Epithelial cell of proximal tubule (primary cell): Measurements from ENCODE around the gene APCS. TPM values are rescaled to one million over a fixed set of nuclear protein-coding genes. Genes with fewer than 3 reads are reported as not detected.

ENCODE experiments used
- DNase-seq: peaks from one replicate; pipeline ENCODE4 v3.0.0-alpha.2; 2011; ENCODE audit warnings: low read depth
- H3K4me3 ChIP-seq: 2 replicates; pipeline ENCODE4 v1.5.1; 2011; ENCODE audit warnings: low read depth, mild to moderate bottlenecking, low read length
- CTCF ChIP-seq: conservative IDR thresholded peaks from 2 replicates; pipeline ENCODE4 v1.5.1; 2012; ENCODE audit warnings: low read depth, mild to moderate bottlenecking, low read length
- total RNA-seq: library from RNA; depleted of rRNA; stranded (reverse); fragments of >200 nt; gene quantifications from 2 replicates; pipeline ENCODE4 v1.2.3, GENCODE V29; 2015

Gene APCS
- total RNA-seq, 1 donor from 2014 or later = not detected

DNA sequence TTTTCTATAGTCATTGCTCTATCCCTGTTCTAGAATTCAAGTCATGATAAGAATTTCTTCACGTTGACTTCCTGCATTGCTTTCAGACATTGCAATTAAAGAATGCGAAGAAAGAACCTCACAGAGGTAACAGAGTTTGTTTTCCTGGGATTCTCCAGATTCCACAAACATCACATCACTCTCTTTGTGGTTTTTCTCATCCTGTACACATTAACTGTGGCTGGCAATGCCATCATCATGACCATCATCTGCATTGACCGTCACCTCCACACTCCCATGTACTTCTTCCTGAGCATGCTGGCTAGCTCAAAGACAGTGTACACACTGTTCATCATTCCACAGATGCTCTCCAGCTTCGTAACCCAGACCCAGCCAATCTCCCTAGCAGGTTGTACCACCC is 10.6 kb downstream of the APCS start:
- DNase-seq = peak; percentile 99
- H3K4me3 ChIP-seq = no peak overlapping the region
- no peak for TF ChIP-seq CTCF

DNA sequence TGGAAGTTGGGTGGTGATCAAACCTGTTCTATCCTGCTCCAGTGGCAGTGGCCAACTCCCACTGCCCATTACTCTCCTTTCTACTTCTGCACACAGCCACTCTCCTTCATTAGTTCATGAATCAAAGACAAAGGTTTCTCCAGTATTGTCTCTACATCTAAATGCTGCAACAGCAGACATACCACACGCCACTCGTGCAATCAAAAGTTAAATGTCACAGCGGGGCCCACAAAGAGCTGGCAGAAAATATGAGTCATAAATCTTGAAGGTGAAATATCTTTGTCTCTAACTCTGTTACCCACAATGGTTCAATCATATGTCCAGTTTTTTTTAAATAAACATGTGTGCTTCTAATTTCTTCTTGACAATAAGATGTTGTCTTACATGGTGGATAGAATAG is 13.3 kb downstream of the APCS start:
- H3K4me3 ChIP-seq = no peak overlapping the region
- TF ChIP-seq CTCF = no peak
- no peak for DNase-seq

DNA sequence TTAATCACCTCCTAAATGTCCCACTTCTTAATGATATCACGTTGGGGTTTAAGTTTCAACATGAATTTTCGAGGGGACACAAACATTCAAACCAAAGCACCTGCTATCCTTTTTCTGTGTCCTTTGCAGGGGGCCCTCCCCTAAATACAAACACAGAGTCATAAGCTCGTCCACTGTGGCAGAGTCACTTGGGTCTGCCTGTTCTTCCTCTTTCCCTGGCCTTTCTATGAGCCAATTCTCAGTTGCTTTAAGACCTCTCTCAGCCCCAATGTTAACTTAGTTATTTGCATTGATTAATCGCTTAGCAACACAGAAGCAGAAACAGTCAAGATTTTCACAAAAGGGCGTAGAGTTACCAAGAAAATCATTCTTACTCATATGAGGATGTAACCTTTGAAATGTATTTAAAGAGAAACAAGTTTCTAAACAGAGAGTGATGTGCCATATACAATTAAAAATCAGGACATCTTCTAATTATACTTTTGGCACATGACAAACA is 14.9 kb downstream of the APCS start:
- no peak for DNase-seq
- H3K4me3 ChIP-seq = no peak overlapping the region
- no peak for TF ChIP-seq CTCF

GRCh38 chr1:159612211-159612885 is 24.7 kb downstream of the APCS start:
- H3K4me3 ChIP-seq = no peak overlapping the region
- DNase-seq = no peak
- no peak for TF ChIP-seq CTCF

DNA sequence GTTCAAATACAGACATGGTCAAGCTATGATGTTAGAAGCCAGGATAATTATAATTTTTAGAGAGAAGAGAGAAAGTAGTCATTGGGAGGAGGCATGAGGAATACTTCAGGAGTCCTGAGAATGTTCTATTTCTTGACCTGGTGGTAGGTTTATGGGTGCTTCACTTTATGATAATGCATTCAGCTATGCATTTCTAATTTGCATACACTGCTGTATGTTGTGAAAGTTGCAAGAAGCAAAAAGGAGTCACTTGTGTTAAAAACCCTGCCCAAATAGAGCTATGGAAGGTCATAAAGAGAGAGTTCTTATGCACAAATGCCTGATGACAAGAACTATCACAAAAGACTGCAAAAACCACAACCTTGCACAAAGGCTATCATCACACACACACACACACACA is 45.3 kb downstream of the APCS start:
- no peak for TF ChIP-seq CTCF
- no peak overlapping the region for H3K4me3 ChIP-seq
- DNase-seq = no peak

Other genes with a start within 250 kb of the APCS start
- not detected in 2 replicates for gene OR10J4, start 155.6 kb upstream of the APCS start, total RNA-seq
- gene OR10J1, start 148.1 kb upstream of the APCS start, total RNA-seq = not detected in 2 replicates
- gene OR10J5, start 51.8 kb upstream of the APCS start, total RNA-seq = not detected in 2 replicates
- not detected in 2 replicates for gene CRP, start 126.8 kb downstream of the APCS start, total RNA-seq
- 54.5 and 83.5 TPM in 2 replicates for gene DUSP23, start 193.1 kb downstream of the APCS start, total RNA-seq
- not detected in 2 replicates for gene FCRL6, start 214.5 kb downstream of the APCS start, total RNA-seq
- gene SLAMF8, start 239.0 kb downstream of the APCS start, total RNA-seq = not detected in 2 replicates